Fibroblast of mammary gland (primary cell): ENCODE data around the gene CNDP1.

Experiments used
- DNase-seq: peaks from one replicate; pipeline ENCODE4 v3.0.0-alpha.2; 2010; ENCODE audit warnings: low read depth
- H3K4me3 ChIP-seq: 2 replicates; pipeline ENCODE4 v1.5.1; 2011; ENCODE audit warnings: low read depth, mild to moderate bottlenecking, low read length, moderate library complexity; ENCODE audit not compliant: control insufficient read depth
- TF ChIP-seq, protein P1 (sequence below): conservative IDR thresholded peaks from 2 replicates; pipeline ENCODE4 v1.5.1; 2011; ENCODE audit warnings: low read depth, low read length, inconsistent platforms; ENCODE audit not compliant: control insufficient read depth, insufficient read depth

The CNDP1 gene

DNA sequence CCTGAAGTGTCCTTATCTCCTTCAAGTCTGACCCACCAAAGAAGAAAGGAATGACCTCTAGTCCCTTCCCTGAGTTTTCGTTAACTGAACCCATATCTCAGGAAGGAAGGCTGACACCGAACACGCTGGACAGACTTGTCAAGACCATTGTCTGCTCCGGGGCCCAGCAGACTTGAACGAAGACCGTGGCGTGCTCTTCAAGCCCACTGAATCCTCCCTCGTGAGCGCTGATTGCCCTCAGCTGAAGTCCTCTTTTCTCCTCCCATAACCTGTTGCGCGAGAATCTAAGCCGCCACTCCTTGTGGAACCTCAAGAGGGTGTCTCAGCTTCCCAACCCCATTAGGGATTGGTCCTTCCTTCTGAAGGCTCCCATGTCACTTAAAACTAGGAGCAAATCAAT is 634 bp upstream of the CNDP1 start:
- TF ChIP-seq, protein P1, sequence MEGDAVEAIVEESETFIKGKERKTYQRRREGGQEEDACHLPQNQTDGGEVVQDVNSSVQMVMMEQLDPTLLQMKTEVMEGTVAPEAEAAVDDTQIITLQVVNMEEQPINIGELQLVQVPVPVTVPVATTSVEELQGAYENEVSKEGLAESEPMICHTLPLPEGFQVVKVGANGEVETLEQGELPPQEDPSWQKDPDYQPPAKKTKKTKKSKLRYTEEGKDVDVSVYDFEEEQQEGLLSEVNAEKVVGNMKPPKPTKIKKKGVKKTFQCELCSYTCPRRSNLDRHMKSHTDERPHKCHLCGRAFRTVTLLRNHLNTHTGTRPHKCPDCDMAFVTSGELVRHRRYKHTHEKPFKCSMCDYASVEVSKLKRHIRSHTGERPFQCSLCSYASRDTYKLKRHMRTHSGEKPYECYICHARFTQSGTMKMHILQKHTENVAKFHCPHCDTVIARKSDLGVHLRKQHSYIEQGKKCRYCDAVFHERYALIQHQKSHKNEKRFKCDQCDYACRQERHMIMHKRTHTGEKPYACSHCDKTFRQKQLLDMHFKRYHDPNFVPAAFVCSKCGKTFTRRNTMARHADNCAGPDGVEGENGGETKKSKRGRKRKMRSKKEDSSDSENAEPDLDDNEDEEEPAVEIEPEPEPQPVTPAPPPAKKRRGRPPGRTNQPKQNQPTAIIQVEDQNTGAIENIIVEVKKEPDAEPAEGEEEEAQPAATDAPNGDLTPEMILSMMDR = no peak
- no peak for DNase-seq
- H3K4me3 ChIP-seq = no peak overlapping the region

DNA sequence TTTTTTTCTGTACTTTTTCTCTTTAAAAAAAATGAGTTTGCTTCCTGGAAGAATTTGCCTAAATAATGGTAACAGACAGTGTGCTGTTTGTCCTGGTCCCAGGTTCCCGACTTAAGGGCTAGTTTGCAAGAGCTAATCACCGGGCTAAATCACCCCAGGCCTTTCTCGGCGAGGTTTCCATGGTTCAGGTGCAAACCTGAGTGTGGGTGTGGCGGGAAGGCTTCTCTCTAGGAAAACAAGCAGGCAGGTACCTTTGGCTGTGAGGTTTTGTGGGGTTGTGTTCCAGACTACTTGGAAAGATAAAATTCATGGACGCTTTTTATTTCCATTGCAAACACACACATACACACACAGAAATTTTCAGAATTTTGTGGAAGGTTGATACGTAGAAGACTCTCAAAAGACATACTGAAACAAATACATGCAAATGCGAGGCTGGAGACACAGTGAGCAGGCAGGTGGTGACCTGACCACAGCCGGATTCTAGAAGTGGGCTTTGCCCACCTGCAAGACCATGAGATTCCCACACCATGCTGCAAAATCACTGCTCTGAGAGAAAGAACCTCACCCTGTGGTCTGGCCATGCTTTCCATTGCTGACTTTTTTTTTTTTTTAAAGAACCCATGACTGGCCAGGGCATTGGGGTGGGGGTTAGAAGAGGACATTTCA is 815 bp downstream of the CNDP1 start:
- H3K4me3 ChIP-seq = no peak overlapping the region
- no peak for DNase-seq
- TF ChIP-seq, protein P1 = no peak

DNA sequence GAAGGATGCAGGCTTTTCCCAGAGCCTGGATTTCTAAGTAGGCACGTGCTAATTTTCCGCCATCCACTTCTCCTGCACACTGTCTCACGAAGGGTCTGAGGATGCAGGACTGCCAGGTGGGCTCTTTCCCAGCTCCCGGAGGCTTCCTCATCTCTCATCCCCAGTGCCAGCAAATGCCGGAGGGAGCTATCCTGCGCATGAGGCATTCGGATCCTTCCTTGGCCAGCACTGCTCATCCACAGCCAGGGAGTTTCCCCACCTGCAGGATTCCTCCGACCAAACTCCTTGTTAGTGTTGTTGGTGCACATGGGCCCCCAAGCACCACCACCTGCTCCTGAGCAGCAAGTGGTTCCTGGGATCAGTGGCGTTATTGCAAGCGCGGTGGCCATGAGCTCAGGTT is 5.0 kb downstream of the CNDP1 start:
- H3K4me3 ChIP-seq = no peak overlapping the region
- TF ChIP-seq, protein P1 = no peak
- no peak for DNase-seq

DNA sequence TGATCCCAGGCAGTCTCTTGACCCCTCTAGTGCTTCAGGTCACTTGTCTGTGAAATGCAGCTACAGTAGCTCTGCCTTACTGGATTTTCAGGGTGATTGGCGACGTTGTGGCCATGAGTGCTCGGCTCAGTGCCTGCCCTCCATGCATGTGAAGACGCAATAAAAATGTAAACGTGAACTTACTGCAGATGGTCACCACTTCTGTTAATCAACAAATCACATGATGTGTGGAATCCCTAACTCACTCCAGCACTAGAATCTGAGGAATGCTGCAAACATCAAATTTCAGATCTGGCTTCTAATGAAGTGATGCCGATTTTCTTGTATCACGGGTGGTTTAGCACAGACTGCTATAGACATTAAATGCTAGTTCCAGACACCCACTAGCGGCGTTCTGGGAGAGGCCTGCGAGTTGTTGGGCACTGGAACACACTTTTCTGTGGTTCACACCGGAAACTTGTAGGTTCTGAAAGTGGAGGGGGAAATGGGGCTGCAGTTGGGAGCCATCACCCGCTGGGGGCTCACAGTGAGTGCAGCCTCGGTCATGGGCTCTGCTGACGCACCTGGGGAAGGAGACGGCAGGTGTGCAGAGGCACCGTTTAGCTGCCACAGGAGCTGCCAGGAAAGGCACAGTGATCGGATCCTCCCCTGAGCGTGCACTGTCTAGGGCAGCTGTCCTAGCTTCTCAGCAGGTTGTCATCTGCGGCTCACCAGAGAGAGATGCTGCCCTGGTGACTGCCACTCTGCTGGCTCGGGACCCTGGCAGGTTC is 6.5 kb downstream of the CNDP1 start:
- TF ChIP-seq, protein P1 = no peak
- no peak overlapping the region for H3K4me3 ChIP-seq
- DNase-seq = no peak

DNA sequence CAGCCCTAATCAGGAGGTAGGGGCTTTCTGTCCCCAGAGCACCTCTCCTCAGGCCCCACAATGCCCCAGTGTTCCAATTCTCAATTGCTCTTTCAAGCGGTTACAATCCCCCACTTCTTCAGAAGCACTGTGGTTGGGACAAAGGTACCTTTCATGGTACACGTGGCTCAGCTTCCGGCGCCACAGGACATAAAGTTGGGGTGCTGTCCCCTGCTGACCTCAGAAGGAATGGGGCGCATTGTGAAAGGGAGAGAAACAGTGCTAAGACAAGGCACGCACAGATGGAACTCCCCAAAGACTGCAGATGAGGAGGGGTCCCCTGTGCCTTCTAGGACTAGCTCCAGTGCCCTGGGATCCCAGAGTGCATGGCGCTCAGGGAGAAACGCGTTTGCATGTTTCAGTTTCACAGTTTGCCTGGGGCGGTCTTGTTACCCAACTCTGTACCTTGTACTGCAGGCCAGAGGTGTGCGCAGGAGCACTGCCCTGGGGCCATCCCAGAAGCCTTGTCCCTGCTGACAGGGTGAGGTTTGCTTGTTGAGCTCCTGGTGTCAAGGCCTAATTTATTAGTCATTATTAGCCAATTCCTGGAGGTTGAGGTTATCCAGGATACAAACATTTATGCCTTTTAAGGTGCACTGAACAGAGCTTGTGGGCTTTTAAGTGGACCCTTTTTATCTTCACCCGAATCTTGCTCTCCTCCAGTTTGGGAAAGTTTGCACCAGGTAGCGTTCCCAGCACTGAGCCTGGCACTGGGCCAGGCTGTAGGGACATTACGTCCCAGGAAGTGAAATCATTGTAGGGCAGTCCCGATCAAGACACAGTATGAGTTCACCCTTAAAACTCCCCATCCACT is 7.6 kb downstream of the CNDP1 start:
- DNase-seq = no peak
- TF ChIP-seq, protein P1 = no peak
- H3K4me3 ChIP-seq = no peak overlapping the region

DNA sequence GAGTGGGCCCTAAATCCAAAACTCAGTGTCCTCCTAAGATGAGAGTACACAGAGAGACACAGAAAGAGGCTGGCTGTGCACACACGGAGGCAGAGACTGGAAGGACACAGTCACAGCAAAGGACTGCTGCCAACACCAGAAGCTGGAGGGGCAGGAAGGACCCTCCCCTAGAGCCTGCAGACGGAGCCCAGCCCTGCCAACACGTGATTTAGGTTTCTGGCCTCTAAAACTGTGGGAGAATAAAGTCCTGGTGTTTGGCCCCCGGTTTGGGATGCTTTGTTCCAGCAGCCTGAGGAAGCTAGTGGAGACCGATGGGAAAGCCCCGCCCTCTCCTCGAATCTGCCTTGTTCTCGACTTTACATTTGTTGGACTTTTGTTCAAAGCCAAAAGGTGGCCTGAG is 10.6 kb downstream of the CNDP1 start:
- no peak overlapping the region for H3K4me3 ChIP-seq
- no peak for DNase-seq
- TF ChIP-seq, protein P1 = no peak
